Suppressor macrophage treated with lipopolysaccharide for 1 hour (primary cell): ENCODE measurements around the gene FLYWCH2.

Source experiments
- DNase-seq, 3 donors: peaks; one replicate each; pipeline ENCODE4 v3.0.0-alpha.2; 2020 to 2022

Gene FLYWCH2

GRCh38 chr16:2946649-2947048, 63.6 kb downstream of the FLYWCH2 start:
- DNase-seq = no peak
